ENCODE measurements around the gene DUOX1. TPM values are rescaled to one million over a fixed set of nuclear protein-coding genes. Genes with fewer than 3 reads are reported as not detected.

DUOX1 gene
- total RNA-seq, 4 donors from 2014 or later: 0.33 to 1.7 (median 0.61) TPM

GRCh38 chr15:45088801-45089711 is 40.7 kb upstream of the DUOX1 start:
- no peak for DNase-seq (ENCODE audit: extremely low spot score)
- intact Hi-C loops (cut with DNase I): no loop called here
- no peak overlapping the region for H3K27ac ChIP-seq (replicated peaks in 1 of 4)
- TF ChIP-seq POLR2A (IDR thresholded peaks at IDR 0.05; ENCODE audit: low read depth) (no peak), CTCF (IDR thresholded peaks at IDR 0.05) (no peak), EP300 (IDR thresholded peaks at IDR 0.05) (no peak), POLR2AphosphoS5 (IDR thresholded peaks at IDR 0.05) (no peak)
- no peaks in the 10 kb centered on the region for H3K36me3 ChIP-seq
- no peaks in the 10 kb centered on the region for H3K9me3 ChIP-seq
- WGBS: 83% methylated on average over 10 of the region's 10 CpGs
- H3K4me3 ChIP-seq: no peak overlapping the region
- peaks cover 0 to 24% (median 0%) of the 10 kb centered on the region in 4 donors for H3K27me3 ChIP-seq
- H3K4me1 ChIP-seq: no peaks in the 10 kb centered on the region

GRCh38 chr15:45089712-45090373 is 40.0 kb upstream of the DUOX1 start:
- H3K36me3 ChIP-seq: no peaks in the 10 kb centered on the region
- H3K4me1 ChIP-seq: no peaks in the 10 kb centered on the region
- H3K9me3 ChIP-seq: no peaks in the 10 kb centered on the region
- H3K27me3 ChIP-seq: peaks cover 0 to 23% (median 0%) of the 10 kb centered on the region in 4 donors
- intact Hi-C loops (cut with DNase I): no loop called here
- H3K27ac ChIP-seq (replicated peaks in 1 of 4): no peak overlapping the region
- DNase-seq (ENCODE audit: extremely low spot score): no peak
- TF ChIP-seq CTCF (IDR thresholded peaks at IDR 0.05) (no peak), POLR2AphosphoS5 (IDR thresholded peaks at IDR 0.05) (no peak), POLR2A (IDR thresholded peaks at IDR 0.05; ENCODE audit: low read depth) (no peak), EP300 (IDR thresholded peaks at IDR 0.05) (no peak)
- no peak overlapping the region for H3K4me3 ChIP-seq
- 62% methylated on average over 3 of the region's 3 CpGs for WGBS

GRCh38 chr15:45091161-45091560 is 38.6 kb upstream of the DUOX1 start:
- intact Hi-C loops (cut with DNase I): no loop called here
- H3K4me3 ChIP-seq: no peak overlapping the region
- DNase-seq (ENCODE audit: extremely low spot score): no peak
- H3K27me3 ChIP-seq: peaks cover 0 to 15% (median 0%) of the 10 kb centered on the region in 4 donors
- no peak overlapping the region for H3K27ac ChIP-seq (replicated peaks in 1 of 4)
- WGBS: 57% methylated on average over 7 of the region's 7 CpGs
- TF ChIP-seq CTCF (IDR thresholded peaks at IDR 0.05): no peak
- TF ChIP-seq POLR2A (IDR thresholded peaks at IDR 0.05; ENCODE audit: low read depth): no peak
- TF ChIP-seq POLR2AphosphoS5 (IDR thresholded peaks at IDR 0.05): no peak
- no peak for TF ChIP-seq EP300 (IDR thresholded peaks at IDR 0.05)
- H3K36me3 ChIP-seq: no peaks in the 10 kb centered on the region
- no peaks in the 10 kb centered on the region for H3K4me1 ChIP-seq
- no peaks in the 10 kb centered on the region for H3K9me3 ChIP-seq

- H3K4me3 ChIP-seq: no peak overlapping the region
- H3K9me3 ChIP-seq: no peaks in the 10 kb centered on the region
- H3K27ac ChIP-seq (replicated peaks in 1 of 4): no peak overlapping the region
- no peaks in the 10 kb centered on the region for H3K4me1 ChIP-seq
- 85% methylated on average over 2 of the region's 2 CpGs for WGBS
- H3K27me3 ChIP-seq: peaks cover 0 to 13% (median 0%) of the 10 kb centered on the region in 4 donors
- DNase-seq (ENCODE audit: extremely low spot score): no peak
- intact Hi-C loops (cut with DNase I): no loop called here
- no peaks in the 10 kb centered on the region for H3K36me3 ChIP-seq
- TF ChIP-seq CTCF (IDR thresholded peaks at IDR 0.05) (no peak), POLR2A (IDR thresholded peaks at IDR 0.05; ENCODE audit: low read depth) (no peak), POLR2AphosphoS5 (IDR thresholded peaks at IDR 0.05) (no peak), EP300 (IDR thresholded peaks at IDR 0.05) (no peak)
Observed at GRCh38 chr15:45091576-45091975, 38.2 kb upstream of the DUOX1 start.

All from esophagus muscularis mucosa (tissue), 4 donors.